Thoracic aorta (tissue), 2 donors: ENCODE measurements around the gene KCTD3. TPM values are rescaled to one million over a fixed set of nuclear protein-coding genes. Genes with fewer than 3 reads are reported as not detected.

ENCODE experiments used
- ATAC-seq: fragments of 150-250 bp; one replicate; pipeline ENCODE4 v1.8.0; 2017; ENCODE audit warnings: low read depth; ENCODE audit not compliant: insufficient number of reproducible peaks, low FRiP score
- DNase-seq: peaks from one replicate; pipeline ENCODE4 v3.0.0-alpha.2; 2020; ENCODE audit warnings: low spot score
- H3K27ac ChIP-seq, 2 donors: fragments of 200-600 bp; sonication (generic); 1 replicate in 1 of 2; 2 replicates in 1 of 2; pipeline ENCODE4 v1.5.1; 2016; ENCODE audit warnings: mild to moderate bottlenecking in 2 of 2, moderate library complexity in 2 of 2
- H3K27me3 ChIP-seq: fragments of 200-600 bp; sonication (generic); replicated peaks from 2 replicates; pipeline ENCODE4 v1.6.0; 2016; ENCODE audit warnings: mild to moderate bottlenecking; ENCODE audit not compliant: insufficient read depth
- H3K36me3 ChIP-seq: fragments of 200-600 bp; sonication (generic); one replicate; pipeline ENCODE4 v1.5.1; 2016
- H3K4me1 ChIP-seq, 2 donors: fragments of 200-600 bp; sonication (generic); 1 replicate in 1 of 2; 2 replicates in 1 of 2; pipeline versions ENCODE4 v1.5.1 to v1.6.0; 2016; ENCODE audit warnings: low read depth in 2 of 2, mild to moderate bottlenecking in 1 of 2; ENCODE audit not compliant: control insufficient read depth in 1 of 2
- H3K4me3 ChIP-seq: fragments of 200-600 bp; sonication (generic); 2 replicates; pipeline ENCODE4 v1.5.1; 2016; ENCODE audit warnings: mild to moderate bottlenecking
- H3K9me3 ChIP-seq: fragments of 200-600 bp; sonication (generic); 2 replicates; pipeline ENCODE4 v1.5.1; 2016
- total RNA-seq, 2 donors: library from RNA; depleted of rRNA; stranded (reverse); fragments of >200 nt; gene quantifications; one replicate each; pipeline versions ENCODE4 v1.1.0 to v1.2.3, GENCODE V29; 2016
- TF ChIP-seq, protein P1 (sequence below): fragments of 200-600 bp; sonication (generic); IDR thresholded peaks from one replicate; pipeline ENCODE4 v1.5.1; 2019; ENCODE audit warnings: antibody characterized with exemption

KCTD3 gene
- total RNA-seq, 2 donors from 2014 or later: 31.0 to 50.7 TPM

DNA sequence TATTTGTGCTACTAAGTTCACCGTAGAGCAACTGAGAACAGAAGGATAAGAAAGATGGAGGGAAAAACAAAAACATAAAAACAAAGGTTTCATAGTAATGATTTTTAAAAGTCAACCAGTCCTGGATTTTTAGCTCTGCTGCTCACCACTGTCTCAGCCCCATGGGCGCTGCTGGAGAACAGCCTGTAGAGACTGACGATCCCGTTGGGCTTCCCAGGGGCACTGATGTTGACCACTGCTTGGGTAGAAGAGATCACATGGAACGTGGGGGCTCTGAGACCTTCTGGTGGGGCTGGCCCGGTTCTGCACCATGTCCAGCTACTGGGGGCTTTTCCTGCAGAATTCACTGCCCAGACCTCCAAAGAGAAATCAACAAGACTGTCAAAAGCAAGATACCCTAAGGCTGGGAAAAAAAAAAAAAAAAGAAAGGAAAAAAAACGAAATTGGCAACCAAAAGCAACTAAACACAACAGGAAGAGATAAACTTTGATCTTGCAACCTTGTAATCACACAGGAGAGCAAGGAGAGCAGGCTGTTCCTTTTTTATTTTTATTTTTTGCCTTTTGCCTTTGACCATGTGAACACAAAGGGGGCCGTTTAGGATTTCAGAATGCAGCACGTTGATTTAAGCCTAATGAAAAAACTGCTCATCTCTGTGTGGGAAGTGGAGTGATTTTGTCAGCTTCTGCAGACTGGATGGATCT lies 83.5 kb downstream of the KCTD3 start:
- no peaks in the 10 kb centered on the region for H3K27me3 ChIP-seq
- no peak for ATAC-seq
- H3K4me1 ChIP-seq: no peaks in the 10 kb centered on the region

DNA sequence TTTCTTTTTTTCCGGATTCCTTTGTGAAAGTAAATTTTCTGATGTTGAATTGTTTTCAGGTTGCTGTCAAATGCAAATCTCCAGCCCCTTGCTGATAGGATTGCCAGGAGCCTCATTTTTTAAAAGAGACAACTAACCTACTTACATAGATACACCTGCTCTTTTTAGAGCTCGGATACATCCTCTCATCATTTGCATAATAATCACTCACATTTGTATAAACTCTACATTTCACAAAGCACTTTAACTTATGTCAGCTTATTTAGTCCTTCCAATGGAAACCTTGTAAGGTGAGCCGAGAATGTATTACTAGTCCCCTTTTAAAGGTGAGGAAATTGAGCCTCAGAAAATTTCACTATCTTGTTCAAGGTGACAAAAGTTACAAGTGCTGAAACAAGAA lies 84.8 kb downstream of the KCTD3 start:
- Histone ChIP-seq H3K36me3 (no peaks in the 10 kb centered on the region), H3K4me1 (no peaks in the 10 kb centered on the region), H3K27me3 (no peaks in the 10 kb centered on the region), H3K9me3 (no peaks in the 10 kb centered on the region), H3K4me3 (no peak overlapping the region), H3K27ac (no peak overlapping the region)
- DNase-seq (no peak), ATAC-seq (no peak)
- TF ChIP-seq, protein P1, sequence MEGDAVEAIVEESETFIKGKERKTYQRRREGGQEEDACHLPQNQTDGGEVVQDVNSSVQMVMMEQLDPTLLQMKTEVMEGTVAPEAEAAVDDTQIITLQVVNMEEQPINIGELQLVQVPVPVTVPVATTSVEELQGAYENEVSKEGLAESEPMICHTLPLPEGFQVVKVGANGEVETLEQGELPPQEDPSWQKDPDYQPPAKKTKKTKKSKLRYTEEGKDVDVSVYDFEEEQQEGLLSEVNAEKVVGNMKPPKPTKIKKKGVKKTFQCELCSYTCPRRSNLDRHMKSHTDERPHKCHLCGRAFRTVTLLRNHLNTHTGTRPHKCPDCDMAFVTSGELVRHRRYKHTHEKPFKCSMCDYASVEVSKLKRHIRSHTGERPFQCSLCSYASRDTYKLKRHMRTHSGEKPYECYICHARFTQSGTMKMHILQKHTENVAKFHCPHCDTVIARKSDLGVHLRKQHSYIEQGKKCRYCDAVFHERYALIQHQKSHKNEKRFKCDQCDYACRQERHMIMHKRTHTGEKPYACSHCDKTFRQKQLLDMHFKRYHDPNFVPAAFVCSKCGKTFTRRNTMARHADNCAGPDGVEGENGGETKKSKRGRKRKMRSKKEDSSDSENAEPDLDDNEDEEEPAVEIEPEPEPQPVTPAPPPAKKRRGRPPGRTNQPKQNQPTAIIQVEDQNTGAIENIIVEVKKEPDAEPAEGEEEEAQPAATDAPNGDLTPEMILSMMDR: no peak

More for the DNA sequence above, 83.5 kb downstream of the KCTD3 start:
- Histone ChIP-seq H3K9me3 (no peaks in the 10 kb centered on the region), H3K4me3 (no peak overlapping the region), H3K36me3 (no peaks in the 10 kb centered on the region), H3K27ac (no peak overlapping the region)
- DNase-seq: no peak
- TF ChIP-seq, protein P1: no peak

DNA sequence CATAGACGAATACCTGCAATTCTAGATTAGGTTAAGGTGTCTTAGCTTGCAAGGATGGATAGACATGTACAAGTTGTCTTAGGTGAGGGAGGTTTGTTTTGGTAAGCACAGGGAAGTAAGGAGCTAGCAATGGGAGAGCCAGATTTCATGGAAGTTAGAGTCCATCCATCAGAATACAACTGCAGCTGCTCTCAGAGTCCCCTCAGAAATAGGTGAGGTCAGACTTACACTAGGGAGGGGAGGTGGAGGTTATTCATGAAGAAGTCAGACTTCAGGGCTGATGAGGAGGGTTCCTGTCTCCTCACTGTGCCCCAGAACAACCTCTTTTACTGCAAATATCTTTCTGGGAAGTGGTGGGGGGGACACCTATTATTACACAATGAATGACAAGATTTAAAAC lies 85.3 kb downstream of the KCTD3 start:
- Histone ChIP-seq H3K9me3 (no peaks in the 10 kb centered on the region), H3K36me3 (no peaks in the 10 kb centered on the region), H3K4me3 (no peak overlapping the region), H3K27ac (no peak overlapping the region), H3K4me1 (no peaks in the 10 kb centered on the region), H3K27me3 (no peaks in the 10 kb centered on the region)
- ATAC-seq: no peak
- no peak for DNase-seq
- TF ChIP-seq, protein P1: no peak

- H3K27me3 ChIP-seq: no peaks in the 10 kb centered on the region
- TF ChIP-seq, protein P1: no peak
- no peak overlapping the region for H3K4me3 ChIP-seq
- DNase-seq: no peak
- H3K36me3 ChIP-seq: no peaks in the 10 kb centered on the region
- no peaks in the 10 kb centered on the region for H3K9me3 ChIP-seq
- ATAC-seq: no peak
- H3K4me1 ChIP-seq: no peaks in the 10 kb centered on the region
- no peak overlapping the region for H3K27ac ChIP-seq
Observed at GRCh38 chr1:215657047-215657446, 89.9 kb downstream of the KCTD3 start.

GRCh38 chr1:215660259-215660658 lies 93.2 kb downstream of the KCTD3 start:
- H3K36me3 ChIP-seq: no peaks in the 10 kb centered on the region
- H3K27ac ChIP-seq: no peak overlapping the region
- DNase-seq: no peak
- no peak for ATAC-seq
- TF ChIP-seq, protein P1: no peak
- no peaks in the 10 kb centered on the region for H3K27me3 ChIP-seq
- H3K4me1 ChIP-seq: no peaks in the 10 kb centered on the region
- H3K9me3 ChIP-seq: no peaks in the 10 kb centered on the region
- H3K4me3 ChIP-seq: no peak overlapping the region
